ENCODE data around the gene ETV2. TPM values are rescaled to one million over a fixed set of nuclear protein-coding genes. Genes with fewer than 3 reads are reported as not detected.
A peak's percentile ranks its signal among the peaks of the same experiment; 100 is the strongest.

The ETV2 gene
- total and polyA plus RNA-seq, 2 donors (not counting 3 experiments of a cell fraction or from before 2014, with no cell fraction given), result 1.0 to 1.5 TPM

DNA sequence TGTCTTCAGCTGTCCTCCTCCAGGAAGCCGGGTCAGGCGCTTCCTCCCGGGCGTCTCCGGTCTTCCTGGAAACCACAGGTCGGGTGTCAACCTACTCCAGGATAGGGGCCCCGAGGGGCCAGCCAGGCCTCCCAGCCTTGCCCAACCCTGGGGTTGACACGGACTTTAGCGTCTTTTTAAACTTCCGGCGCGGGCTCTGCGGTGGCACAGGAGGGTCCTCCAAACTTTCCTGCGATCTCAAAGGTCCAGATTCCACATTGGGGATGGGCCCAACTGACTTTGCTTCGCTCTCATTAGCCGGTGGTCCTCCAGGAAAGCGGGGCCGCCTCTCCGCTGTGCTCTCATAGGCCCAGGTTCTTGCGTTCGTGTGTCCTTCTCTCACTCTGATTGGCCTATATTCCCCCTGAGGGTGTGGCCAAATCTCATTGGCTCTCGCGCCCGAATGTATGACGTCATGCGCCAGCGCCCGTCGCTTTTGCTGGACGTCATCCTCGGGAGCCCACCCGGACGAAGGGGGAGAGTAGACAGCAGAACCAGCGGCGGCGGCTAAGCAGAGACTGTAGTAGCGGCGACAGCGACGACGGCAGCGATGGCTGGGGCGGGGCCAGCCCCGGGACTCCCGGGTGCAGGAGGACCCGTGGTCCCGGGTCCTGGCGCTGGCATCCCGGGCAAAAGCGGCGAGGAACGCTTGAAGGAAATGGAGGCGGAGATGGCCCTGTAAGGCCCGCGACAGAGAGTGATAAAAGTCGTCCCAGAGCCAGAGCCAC lies 12.8 kb upstream of the ETV2 start, which contains the start of gene RBM42:
TSS of gene RBM42 (plus strand) at position 472 of the 767 bp plus-strand sequence. CDS start at position 590, 118 bp downstream.
- H3K36me3 ChIP-seq (ENCODE audit: control insufficient read depth in 2 of 2, extremely low read depth in 1 of 2, insufficient read depth in 2 of 2, low read length in 2 of 2), result peaks cover 8 to 27% of the 10 kb centered on the region in 2 experiments
- H3K4me3 ChIP-seq (replicated peaks in 1 of 3; ENCODE audit: insufficient read depth in 1 of 3, low read depth in 1 of 3, low read length in 3 of 3), result peak within 1 kb of the TSS; percentile 70 to 98 (median 76)
- DNase-seq (ENCODE audit: low read depth, low spot score), result peak; percentile 99
- TF ChIP-seq EZH2 (IDR thresholded peaks at IDR 0.05; ENCODE audit: borderline replicate concordance, low read depth, low read length, severe bottlenecking) (no peak), POLR2AphosphoS5 (IDR thresholded peaks at IDR 0.05; ENCODE audit: insufficient read depth, low read depth, low read length) (no peak), FOS (IDR thresholded peaks at IDR 0.05; ENCODE audit: borderline replicate concordance, insufficient read depth, low read length) (no peak), POLR2A (IDR thresholded peaks at IDR 0.05; ENCODE audit: low read depth, low read length) (peak; percentile 33), GATA2 (IDR thresholded peaks at IDR 0.05; ENCODE audit: insufficient read depth, insufficient read length, low read depth, low read length) (no peak), MYC (IDR thresholded peaks at IDR 0.05; ENCODE audit: low read depth, low read length) (no peak), JUN (IDR thresholded peaks at IDR 0.05; ENCODE audit: borderline replicate concordance, insufficient read depth, insufficient read length, low read depth) (peak; percentile 92)
- TF ChIP-seq, protein P1, sequence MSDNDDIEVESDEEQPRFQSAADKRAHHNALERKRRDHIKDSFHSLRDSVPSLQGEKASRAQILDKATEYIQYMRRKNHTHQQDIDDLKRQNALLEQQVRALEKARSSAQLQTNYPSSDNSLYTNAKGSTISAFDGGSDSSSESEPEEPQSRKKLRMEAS (IDR thresholded peaks at IDR 0.05; ENCODE audit: insufficient read depth, insufficient read length), result no peak
- TF ChIP-seq, protein P2, sequence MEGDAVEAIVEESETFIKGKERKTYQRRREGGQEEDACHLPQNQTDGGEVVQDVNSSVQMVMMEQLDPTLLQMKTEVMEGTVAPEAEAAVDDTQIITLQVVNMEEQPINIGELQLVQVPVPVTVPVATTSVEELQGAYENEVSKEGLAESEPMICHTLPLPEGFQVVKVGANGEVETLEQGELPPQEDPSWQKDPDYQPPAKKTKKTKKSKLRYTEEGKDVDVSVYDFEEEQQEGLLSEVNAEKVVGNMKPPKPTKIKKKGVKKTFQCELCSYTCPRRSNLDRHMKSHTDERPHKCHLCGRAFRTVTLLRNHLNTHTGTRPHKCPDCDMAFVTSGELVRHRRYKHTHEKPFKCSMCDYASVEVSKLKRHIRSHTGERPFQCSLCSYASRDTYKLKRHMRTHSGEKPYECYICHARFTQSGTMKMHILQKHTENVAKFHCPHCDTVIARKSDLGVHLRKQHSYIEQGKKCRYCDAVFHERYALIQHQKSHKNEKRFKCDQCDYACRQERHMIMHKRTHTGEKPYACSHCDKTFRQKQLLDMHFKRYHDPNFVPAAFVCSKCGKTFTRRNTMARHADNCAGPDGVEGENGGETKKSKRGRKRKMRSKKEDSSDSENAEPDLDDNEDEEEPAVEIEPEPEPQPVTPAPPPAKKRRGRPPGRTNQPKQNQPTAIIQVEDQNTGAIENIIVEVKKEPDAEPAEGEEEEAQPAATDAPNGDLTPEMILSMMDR (IDR thresholded peaks at IDR 0.05; ENCODE audit: extremely low read depth in 1 of 2, insufficient read depth in 1 of 2, low read depth in 1 of 2, low read length in 2 of 2), result no peak
- H3K4me2 ChIP-seq (ENCODE audit: insufficient read depth, low read length), result peak within 1 kb of the TSS; percentile 82
- H2AFZ ChIP-seq (ENCODE audit: low read depth, low read length), result peak within 1 kb of the TSS; percentile 58
- peak; percentile 99 for FAIRE-seq
- ChIA-PET CTCF (no interaction called here), POLR2A (no interaction called here)
- H3K27me3 ChIP-seq (ENCODE audit: control insufficient read depth in 2 of 2, insufficient read depth in 2 of 2, low read length in 2 of 2), result no peaks in the 10 kb centered on the region
- peaks cover 7% of the 10 kb centered on the region for H3K79me2 ChIP-seq (ENCODE audit: control insufficient read depth, insufficient read depth, low read length)
- H3K27ac ChIP-seq (ENCODE audit: insufficient read depth, low read depth, low read length), result peak within 1 kb of the TSS; percentile 53
- H3K9me1 ChIP-seq (replicated peaks; ENCODE audit: control insufficient read depth, extremely low read depth, insufficient read depth, low read length), result no peaks in the 10 kb centered on the region
- H3K4me1 ChIP-seq (ENCODE audit: control insufficient read depth, extremely low read depth, insufficient read depth, low read length), result peaks cover 10% of the 10 kb centered on the region
- BruUV-seq (replicated peaks), result no TSS peak
- dilution Hi-C loops (cut with MboI; ENCODE audit: extremely low pct_ligation_motif_present, low sequenced_read_pairs), result no loop called here
- no peaks in the 10 kb centered on the region for H3K9me3 ChIP-seq (replicated peaks; ENCODE audit: control insufficient read depth, insufficient read depth, low read length)
- H3K9ac ChIP-seq (replicated peaks; ENCODE audit: extremely low read depth, insufficient read depth, low read length), result peak within 1 kb of the TSS; percentile 87
- no peaks in the 10 kb centered on the region for H4K20me1 ChIP-seq (replicated peaks; ENCODE audit: control insufficient read depth, extremely low read depth, insufficient read depth, low read length)
- intact Hi-C loops (cut with micrococcal nuclease), result loop anchor here (1.0 to 5.0 kb wide), 3 partner anchors 16 to 81 kb away; partner anchors contain the start of genes HAUS5 and TMEM147
